ENCODE results near the gene CPM. TPM values are rescaled to one million over a fixed set of nuclear protein-coding genes. Genes with fewer than 3 reads are reported as not detected.
A peak's percentile ranks its signal among the peaks of the same experiment; 100 is the strongest.

CPM gene
- polyA plus RNA-seq, 1 donor (not counting 4 experiments of a cell fraction or from before 2014, with no cell fraction given), result 2.5 TPM

DNA sequence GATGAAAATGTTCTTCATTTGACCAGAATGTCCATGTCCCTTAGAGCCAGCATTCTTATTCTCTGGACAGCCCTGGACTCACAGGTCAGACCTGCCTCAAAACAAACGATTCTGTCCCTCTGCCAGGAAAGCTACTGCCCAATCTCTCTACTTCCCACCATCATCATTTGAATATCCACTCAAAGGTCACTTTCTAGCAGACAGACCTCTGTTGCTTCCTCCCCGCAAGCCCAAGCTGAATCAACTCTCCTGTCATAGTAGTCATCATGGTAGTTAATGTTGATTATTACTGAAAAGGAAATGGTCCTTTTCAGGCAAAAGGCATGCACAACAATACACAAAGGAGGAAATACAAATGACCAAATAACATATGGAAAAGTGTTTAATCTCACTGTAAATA, 39.6 kb upstream of the CPM start:
- dilution Hi-C loops (cut with MboI; ENCODE audit: extremely low pct_ligation_motif_present, low sequenced_read_pairs), result no loop called here
- TF ChIP-seq EZH2 (IDR thresholded peaks at IDR 0.05; ENCODE audit: low read length) (no peak), CTCF (optimal IDR thresholded peaks at IDR 0.05 in 1 of 3, IDR thresholded peaks at IDR 0.05 in 1 of 3, conservative IDR thresholded peaks at IDR 0.05 in 1 of 3; ENCODE audit: extremely low read depth in 1 of 3, insufficient read depth in 2 of 3, low read length in 3 of 3) (no peak)
- no peaks in the 10 kb centered on the region for H4K20me1 ChIP-seq (ENCODE audit: control insufficient read depth, extremely low read depth, insufficient read depth, low read length)
- H3K4me2 ChIP-seq (ENCODE audit: control insufficient read depth, extremely low read depth, insufficient read depth, low read depth, low read length), result no peak overlapping the region
- H3K9ac ChIP-seq (ENCODE audit: control insufficient read depth, extremely low read depth, insufficient read depth, low read length), result no peak overlapping the region
- no peaks in the 10 kb centered on the region for H3K9me1 ChIP-seq (ENCODE audit: control insufficient read depth, extremely low read depth, insufficient read depth, low read length)
- H3K27me3 ChIP-seq (ENCODE audit: control insufficient read depth, extremely low read depth, insufficient read depth, low read length), result no peaks in the 10 kb centered on the region
- H3K4me1 ChIP-seq (ENCODE audit: control insufficient read depth, extremely low read depth, insufficient read depth, low read length), result peaks cover 12% of the 10 kb centered on the region
- FAIRE-seq, result no peak
- no peak overlapping the region for H3K4me3 ChIP-seq (ENCODE audit: control insufficient read depth in 2 of 3, extremely low read depth in 1 of 3, insufficient read depth in 2 of 3, low read depth in 1 of 3, low read length in 3 of 3)
- H2AFZ ChIP-seq (ENCODE audit: control insufficient read depth, low read length), result peak overlapping the region; percentile 19
- H3K79me2 ChIP-seq (ENCODE audit: control insufficient read depth, insufficient read depth, low read length), result no peaks in the 10 kb centered on the region
- H3K27ac ChIP-seq (ENCODE audit: control insufficient read depth, insufficient read depth, low read length), result no peak overlapping the region
- DNase-seq (ENCODE audit: low read depth, low spot score), result no peak
- no peaks in the 10 kb centered on the region for H3K36me3 ChIP-seq (ENCODE audit: control insufficient read depth in 2 of 2, extremely low read depth in 1 of 2, insufficient read depth in 2 of 2, low read length in 2 of 2)
- H3K9me3 ChIP-seq (ENCODE audit: control insufficient read depth, low read depth, low read length), result no peaks in the 10 kb centered on the region

- TF ChIP-seq EZH2 (IDR thresholded peaks at IDR 0.05; ENCODE audit: low read length) (no peak), CTCF (optimal IDR thresholded peaks at IDR 0.05 in 1 of 3, IDR thresholded peaks at IDR 0.05 in 1 of 3, conservative IDR thresholded peaks at IDR 0.05 in 1 of 3; ENCODE audit: extremely low read depth in 1 of 3, insufficient read depth in 2 of 3, low read length in 3 of 3) (no peak)
- Histone ChIP-seq H3K27me3 (ENCODE audit: control insufficient read depth, extremely low read depth, insufficient read depth, low read length) (no peaks in the 10 kb centered on the region), H3K9me1 (ENCODE audit: control insufficient read depth, extremely low read depth, insufficient read depth, low read length) (no peaks in the 10 kb centered on the region), H3K9ac (ENCODE audit: control insufficient read depth, extremely low read depth, insufficient read depth, low read length) (no peak overlapping the region), H3K79me2 (ENCODE audit: control insufficient read depth, insufficient read depth, low read length) (no peaks in the 10 kb centered on the region), H3K36me3 (ENCODE audit: control insufficient read depth in 2 of 2, extremely low read depth in 1 of 2, insufficient read depth in 2 of 2, low read length in 2 of 2) (no peaks in the 10 kb centered on the region), H2AFZ (ENCODE audit: control insufficient read depth, low read length) (peak overlapping the region; percentile 16), H3K4me3 (ENCODE audit: control insufficient read depth in 2 of 3, extremely low read depth in 1 of 3, insufficient read depth in 2 of 3, low read depth in 1 of 3, low read length in 3 of 3) (no peak overlapping the region), H3K27ac (ENCODE audit: control insufficient read depth, insufficient read depth, low read length) (peak overlapping the region; percentile 26), H3K4me1 (ENCODE audit: control insufficient read depth, extremely low read depth, insufficient read depth, low read length) (peaks cover 12% of the 10 kb centered on the region), H4K20me1 (ENCODE audit: control insufficient read depth, extremely low read depth, insufficient read depth, low read length) (no peaks in the 10 kb centered on the region), H3K4me2 (ENCODE audit: control insufficient read depth, extremely low read depth, insufficient read depth, low read depth, low read length) (peak overlapping the region; percentile 57), H3K9me3 (ENCODE audit: control insufficient read depth, low read depth, low read length) (no peaks in the 10 kb centered on the region)
- dilution Hi-C loops (cut with MboI; ENCODE audit: extremely low pct_ligation_motif_present, low sequenced_read_pairs), result no loop called here
- FAIRE-seq (no peak), DNase-seq (ENCODE audit: low read depth, low spot score) (peak; percentile 26)
Observed at GRCh38 chr12:68971404-68971803, 38.4 kb upstream of the CPM start.

All from keratinocyte (primary cell).